Measurements from ENCODE around the gene SLC25A27.

Gene SLC25A27

GRCh38 chr6:46651816-46652215, 959 bp upstream of the SLC25A27 start:
- no peak for DNase-seq

DNA sequence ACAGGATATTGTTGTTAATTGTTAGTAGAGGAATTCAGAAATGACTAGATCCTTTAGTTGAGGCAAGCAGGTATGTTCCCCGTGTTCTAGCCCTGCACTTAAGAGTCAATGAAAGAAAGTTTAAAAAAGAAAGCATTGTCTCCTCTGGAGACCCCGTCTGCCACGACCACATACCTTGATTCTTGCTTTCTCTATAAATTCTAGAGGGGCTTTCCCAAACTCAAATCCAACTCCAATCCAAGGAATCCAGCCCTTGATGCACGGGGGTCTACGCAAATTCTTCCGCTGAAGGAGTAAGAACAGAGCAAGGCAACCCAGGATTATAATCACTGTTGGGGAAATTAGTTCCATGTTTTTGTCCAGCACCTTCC, 558 bp upstream of the SLC25A27 start:
- no peak for DNase-seq

DNA sequence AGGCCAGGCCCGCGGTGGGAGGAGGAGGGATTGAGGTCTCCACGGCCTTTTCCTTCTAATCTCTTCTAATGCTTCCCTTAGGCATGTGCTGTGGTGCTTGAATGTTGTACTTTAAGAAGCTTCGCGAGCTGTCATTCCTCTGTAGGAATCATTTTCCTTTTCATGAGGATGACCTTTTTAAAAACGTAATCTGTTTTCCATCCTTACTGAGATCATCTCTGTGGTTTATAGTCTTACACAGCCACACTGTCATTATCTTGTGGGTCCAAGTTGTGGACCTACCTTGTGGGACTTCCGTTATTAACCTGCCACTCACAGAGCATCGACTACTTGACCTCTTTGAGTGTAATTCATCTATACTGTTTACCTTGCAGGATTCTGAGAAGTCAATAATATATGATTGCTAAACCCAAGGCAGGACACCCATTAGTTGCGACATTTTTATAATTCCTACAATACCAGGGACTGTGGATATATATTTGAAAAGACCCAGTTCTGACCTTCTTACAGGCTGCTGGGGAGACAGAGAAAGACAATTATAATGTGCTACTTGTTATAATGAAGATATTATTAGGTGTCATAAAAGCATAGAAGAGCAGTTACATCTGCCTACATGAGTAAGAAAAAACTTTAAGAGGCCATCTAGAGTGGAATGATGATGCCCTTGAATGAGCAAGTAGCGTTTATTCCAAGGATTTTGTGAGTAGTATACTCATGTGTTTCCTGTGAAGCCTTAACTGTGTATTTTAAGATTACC, 842 bp downstream of the SLC25A27 start:
- no peak for DNase-seq

GRCh38 chr6:46655803-46656202, 3.0 kb downstream of the SLC25A27 start:
- DNase-seq = no peak

- DNase-seq = no peak
These were observed 4.9 kb downstream of the SLC25A27 start for GRCh38 chr6:46657642-46658041.

DNA sequence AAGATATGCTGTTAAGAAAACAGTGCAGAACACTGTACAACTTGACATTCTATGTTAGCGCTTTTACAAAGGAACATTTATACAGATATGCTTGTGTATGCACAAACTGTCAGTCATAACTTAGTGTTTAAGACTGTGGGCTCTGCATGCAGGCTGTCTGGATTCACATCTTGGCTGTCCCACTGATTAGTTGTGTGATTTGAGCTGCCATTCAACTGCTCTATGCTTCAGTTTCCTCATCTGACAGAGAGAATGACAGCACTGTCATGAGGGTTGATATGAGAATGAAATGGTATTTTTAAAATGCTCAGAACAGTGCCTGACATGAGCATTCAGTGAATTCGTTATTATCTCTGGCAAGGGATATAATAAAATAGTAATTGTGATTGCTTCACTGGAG, 8.7 kb downstream of the SLC25A27 start:
- no peak for DNase-seq

GRCh38 chr6:46667377-46667776, 14.6 kb downstream of the SLC25A27 start:
- no peak for DNase-seq

GRCh38 chr6:46674410-46674809, 21.6 kb downstream of the SLC25A27 start:
- no peak for DNase-seq

- DNase-seq = no peak
These were observed 24.0 kb downstream of the SLC25A27 start for GRCh38 chr6:46676604-46677313.

DNA sequence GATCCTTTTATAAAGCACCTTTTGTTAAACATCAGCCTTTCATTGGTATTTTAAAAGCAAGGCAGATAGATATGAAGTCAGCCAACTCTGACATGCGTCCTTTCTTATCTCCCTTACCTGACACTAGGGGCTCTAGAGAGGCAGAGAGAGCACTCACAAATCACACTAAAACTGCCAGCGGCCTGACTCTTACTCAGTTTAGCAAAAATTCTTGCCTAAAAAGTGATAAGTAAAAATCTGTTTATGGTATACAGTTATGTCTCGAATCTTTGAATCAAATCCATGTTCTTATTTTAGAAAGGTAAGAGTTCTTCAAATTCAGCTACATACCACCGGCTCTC, 24.5 kb downstream of the SLC25A27 start:
- no peak for DNase-seq

GRCh38 chr6:46684771-46685170, 32.0 kb downstream of the SLC25A27 start:
- no peak for DNase-seq

DNA sequence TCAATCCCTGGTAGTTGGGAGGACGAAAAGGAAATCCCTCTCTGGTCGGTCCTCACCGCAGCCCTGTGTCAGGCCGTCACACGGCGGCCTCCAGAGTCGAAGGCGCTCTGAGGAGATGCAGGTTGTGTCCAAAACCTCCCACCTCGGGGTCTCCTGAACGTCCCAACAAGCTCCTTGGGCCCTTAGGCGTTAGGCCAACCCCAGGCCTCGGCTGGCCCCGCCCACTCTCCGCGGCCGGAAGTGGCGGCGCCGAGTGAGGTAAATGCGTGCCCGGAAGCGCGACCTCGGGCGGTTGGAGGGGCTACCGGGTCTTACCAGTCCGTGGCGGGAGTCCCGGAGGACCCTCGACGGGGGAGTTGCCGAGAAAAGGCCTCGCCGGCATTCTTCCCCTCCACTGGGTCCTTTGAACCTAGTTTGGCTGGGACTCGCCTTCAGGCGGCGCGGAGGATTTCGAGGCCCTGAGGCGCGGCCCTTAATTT, 34.9 kb downstream of the SLC25A27 start, which contains the start of gene TDRD6:
Gene TDRD6, plus strand, starts transcription at position 267 of the 479 bp plus-strand sequence. CDS start 244 bp downstream, outside the sequence.
- no peak for DNase-seq

DNA sequence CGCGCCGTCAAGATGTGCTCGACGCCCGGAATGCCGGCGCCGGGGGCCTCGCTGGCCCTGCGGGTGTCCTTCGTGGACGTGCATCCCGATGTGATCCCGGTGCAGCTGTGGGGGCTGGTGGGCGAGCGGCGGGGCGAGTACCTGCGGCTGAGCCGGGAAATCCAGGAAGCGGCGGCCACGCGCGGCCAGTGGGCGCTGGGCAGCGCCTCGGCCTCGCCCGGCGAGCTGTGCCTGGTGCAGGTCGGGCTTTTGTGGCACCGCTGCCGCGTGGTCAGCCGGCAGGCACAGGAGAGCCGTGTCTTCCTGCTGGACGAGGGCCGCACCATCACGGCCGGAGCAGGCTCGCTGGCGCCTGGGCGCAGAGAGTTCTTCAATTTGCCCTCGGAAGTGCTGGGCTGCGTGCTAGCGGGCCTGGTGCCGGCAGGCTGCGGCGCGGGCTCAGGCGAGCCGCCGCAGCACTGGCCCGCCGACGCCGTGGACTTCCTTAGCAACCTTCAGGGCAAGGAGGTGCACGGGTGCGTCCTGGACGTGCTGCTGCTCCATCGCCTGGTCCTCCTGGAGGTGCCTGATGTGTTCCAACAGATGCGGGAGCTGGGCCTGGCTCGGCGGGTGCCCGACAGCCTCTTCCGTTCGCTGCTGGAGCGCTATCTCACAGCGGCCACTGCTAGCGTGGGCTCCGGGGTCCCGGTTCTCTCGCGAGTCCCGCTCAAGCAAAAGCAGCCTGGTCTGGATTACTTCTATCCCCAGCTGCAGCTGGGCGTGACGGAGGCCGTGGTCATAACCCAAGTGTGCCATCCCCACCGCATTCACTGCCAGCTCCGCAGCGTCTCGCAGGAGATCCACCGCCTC, 35.6 kb downstream of the SLC25A27 start:
- no peak for DNase-seq

DNA sequence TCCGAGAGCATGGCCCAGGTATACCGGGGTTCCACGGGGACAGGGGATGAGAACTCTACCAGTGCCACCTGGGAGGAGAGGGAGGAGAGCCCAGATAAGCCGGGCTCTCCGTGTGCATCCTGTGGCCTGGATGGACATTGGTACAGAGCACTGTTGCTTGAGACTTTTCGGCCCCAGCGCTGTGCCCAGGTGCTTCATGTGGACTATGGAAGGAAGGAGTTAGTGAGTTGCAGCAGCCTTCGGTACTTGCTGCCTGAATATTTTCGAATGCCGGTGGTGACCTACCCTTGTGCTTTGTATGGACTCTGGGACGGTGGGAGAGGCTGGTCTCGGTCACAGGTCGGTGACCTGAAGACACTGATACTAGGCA, 36.2 kb downstream of the SLC25A27 start:
- no peak for DNase-seq

GRCh38 chr6:46689657-46690056, 36.9 kb downstream of the SLC25A27 start:
- DNase-seq = no peak

DNA sequence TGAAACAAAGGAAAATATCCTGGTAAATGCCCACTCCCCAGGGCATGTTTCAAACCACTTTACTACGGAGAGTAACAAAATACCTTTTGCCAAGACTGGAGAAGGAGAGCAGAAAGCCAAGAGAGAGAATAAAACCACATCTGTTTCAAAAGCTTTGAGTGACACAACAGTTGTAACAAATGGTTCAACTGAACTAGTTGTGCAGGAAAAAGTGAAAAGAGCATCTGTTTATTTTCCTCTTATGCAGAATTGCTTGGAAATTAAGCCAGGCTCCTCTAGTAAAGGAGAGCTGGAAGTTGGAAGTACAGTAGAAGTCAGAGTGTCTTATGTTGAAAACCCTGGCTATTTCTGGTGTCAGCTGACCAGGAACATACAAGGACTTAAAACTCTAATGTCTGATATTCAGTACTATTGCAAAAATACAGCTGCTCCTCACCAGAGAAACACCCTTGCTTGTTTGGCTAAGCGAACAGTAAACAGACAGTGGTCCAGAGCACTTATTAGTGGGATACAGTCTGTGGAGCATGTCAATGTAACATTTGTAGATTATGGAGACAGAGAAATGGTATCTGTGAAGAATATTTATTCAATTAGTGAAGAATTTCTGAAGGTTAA, 37.5 kb downstream of the SLC25A27 start:
- DNase-seq = no peak

DNA sequence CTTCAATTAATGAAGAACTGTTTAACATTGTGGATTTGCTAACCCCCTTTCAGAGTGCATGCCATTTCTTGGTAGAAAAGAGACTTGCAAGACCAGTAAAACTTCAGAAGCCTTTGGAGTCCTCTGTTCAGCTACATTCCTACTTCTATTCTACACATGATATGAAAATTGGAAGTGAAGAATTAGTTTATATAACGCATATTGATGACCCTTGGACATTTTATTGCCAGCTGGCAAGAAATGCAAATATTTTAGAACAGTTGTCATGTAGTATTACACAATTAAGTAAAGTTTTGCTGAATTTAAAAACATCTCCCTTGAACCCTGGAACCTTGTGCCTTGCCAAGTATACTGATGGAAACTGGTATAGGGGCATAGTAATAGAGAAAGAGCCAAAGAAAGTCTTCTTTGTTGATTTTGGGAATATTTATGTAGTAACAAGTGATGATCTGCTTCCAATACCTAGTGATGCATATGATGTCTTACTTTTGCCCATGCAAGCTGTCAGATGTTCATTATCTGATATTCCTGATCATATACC, 38.2 kb downstream of the SLC25A27 start:
- DNase-seq = no peak

GRCh38 chr6:46699970-46700369, 47.2 kb downstream of the SLC25A27 start:
- no peak for DNase-seq

GRCh38 chr6:46704562-46704961, 51.8 kb downstream of the SLC25A27 start:
- no peak for DNase-seq

DNA sequence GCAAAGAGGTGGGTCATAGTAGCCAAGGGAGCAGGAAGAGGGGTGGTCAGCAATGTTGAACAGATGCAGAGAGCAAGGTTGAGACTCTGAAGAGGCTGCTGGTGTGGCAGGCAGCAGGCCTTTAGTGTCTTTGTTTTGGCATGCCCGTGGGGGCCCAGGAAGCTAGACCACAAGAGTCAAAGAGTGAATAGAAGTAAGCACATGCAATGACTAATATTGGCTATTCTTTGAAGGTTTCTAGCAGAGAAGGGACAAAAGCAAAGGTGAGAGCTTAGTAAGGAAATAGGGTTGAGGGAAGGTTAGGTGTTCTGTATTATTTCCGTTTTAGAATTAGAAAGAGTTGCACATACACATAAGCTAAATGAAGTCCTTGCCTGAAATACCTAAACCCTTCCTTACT, 53.7 kb downstream of the SLC25A27 start:
- no peak for DNase-seq

DNA sequence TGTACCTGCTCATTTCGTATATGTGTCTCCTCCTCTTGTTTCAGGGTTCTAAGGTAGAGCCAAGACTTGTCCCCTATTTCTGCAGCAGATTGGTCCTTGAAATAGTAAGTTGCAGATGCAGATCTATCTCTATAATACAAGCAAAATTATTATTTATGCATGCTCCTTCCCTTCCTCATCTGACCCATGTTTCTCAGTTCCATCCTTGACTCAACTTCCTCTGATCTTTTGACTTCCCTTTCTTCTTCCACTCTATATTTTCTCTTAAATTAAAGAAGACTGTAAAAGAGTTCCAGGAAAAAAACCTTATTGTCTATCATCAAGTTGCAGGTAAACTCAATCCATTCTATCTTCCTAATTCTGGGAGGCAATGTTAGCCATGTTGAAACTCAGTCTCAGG, 58.7 kb downstream of the SLC25A27 start:
- DNase-seq = no peak

DNA sequence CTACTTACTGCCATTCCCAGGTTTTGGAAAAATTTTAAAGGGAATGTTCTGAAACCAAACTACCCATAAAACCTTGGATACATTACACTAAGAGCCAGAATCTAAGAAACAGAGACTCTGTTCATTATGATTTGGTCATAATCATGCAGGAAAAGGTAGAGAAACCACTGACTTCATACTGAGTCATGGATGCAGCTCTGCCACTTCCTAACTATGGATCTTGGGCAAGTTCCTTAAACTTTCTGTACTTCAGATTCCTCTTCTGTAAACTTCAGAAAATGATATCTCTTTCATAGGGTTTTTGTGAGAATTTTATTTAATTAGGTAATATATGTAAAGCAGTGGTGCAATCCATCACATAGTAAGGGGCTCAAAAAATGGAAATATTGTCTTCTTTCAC, 62.4 kb downstream of the SLC25A27 start:
- DNase-seq = no peak

DNA sequence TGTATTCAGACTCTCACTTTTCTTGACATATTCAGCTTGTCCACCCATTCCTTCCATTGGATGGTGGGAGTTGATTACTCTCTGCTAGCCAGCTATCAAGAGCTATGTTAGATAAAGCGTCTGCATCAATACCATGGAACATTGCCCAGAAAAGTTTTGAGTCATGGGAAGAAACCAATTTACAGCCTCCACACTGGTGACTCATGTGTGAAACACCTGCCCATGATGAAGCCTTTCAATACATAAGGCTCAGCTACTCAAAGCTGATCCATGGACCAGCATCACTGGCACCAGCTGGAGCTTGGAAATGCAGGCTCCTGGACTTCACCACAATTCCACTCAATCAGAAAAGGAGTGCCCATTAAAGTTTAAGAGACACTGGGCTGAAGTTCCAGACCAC, 66.3 kb downstream of the SLC25A27 start:
- DNase-seq = peak; percentile 8
